GM12874 (cell line): ENCODE results near the gene APOE.

Experiments used
- TF ChIP-seq, protein P1 (sequence below): IDR thresholded peaks from 2 replicates; pipeline ENCODE4 v1.5.1; 2011; ENCODE audit warnings: low read depth, mild to moderate bottlenecking, control low read depth, low read length, moderate library complexity; ENCODE audit not compliant: insufficient read depth

The APOE gene

GRCh38 chr19:44948763-44949374 lies 43.3 kb downstream of the APOE start:
- TF ChIP-seq, protein P1, sequence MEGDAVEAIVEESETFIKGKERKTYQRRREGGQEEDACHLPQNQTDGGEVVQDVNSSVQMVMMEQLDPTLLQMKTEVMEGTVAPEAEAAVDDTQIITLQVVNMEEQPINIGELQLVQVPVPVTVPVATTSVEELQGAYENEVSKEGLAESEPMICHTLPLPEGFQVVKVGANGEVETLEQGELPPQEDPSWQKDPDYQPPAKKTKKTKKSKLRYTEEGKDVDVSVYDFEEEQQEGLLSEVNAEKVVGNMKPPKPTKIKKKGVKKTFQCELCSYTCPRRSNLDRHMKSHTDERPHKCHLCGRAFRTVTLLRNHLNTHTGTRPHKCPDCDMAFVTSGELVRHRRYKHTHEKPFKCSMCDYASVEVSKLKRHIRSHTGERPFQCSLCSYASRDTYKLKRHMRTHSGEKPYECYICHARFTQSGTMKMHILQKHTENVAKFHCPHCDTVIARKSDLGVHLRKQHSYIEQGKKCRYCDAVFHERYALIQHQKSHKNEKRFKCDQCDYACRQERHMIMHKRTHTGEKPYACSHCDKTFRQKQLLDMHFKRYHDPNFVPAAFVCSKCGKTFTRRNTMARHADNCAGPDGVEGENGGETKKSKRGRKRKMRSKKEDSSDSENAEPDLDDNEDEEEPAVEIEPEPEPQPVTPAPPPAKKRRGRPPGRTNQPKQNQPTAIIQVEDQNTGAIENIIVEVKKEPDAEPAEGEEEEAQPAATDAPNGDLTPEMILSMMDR, result no peak

DNA sequence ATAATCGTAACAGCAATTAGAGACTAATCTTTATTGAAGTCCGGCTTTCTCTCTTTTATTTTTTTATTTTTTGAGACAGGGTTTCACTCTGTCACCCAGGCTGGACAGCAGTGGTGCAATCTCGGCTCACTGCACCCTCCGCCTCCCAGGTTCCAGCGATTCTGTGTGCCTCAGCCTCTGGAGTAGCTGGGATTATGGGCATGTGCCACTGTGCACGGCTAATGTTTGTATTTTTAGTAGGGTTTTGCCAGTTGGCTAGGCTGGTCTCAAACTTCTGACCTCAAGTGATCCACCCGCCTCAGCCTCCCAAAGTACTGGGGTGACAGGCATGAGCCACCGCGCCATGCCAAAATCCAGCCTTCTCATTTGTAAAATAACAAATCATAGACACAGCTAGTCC lies 44.0 kb downstream of the APOE start:
- TF ChIP-seq, protein P1, result no peak

GRCh38 chr19:44951179-44952159 lies 45.9 kb downstream of the APOE start:
- TF ChIP-seq, protein P1, result peak; percentile 75

GRCh38 chr19:44954278-44954648 lies 48.7 kb downstream of the APOE start:
- TF ChIP-seq, protein P1, result no peak

DNA sequence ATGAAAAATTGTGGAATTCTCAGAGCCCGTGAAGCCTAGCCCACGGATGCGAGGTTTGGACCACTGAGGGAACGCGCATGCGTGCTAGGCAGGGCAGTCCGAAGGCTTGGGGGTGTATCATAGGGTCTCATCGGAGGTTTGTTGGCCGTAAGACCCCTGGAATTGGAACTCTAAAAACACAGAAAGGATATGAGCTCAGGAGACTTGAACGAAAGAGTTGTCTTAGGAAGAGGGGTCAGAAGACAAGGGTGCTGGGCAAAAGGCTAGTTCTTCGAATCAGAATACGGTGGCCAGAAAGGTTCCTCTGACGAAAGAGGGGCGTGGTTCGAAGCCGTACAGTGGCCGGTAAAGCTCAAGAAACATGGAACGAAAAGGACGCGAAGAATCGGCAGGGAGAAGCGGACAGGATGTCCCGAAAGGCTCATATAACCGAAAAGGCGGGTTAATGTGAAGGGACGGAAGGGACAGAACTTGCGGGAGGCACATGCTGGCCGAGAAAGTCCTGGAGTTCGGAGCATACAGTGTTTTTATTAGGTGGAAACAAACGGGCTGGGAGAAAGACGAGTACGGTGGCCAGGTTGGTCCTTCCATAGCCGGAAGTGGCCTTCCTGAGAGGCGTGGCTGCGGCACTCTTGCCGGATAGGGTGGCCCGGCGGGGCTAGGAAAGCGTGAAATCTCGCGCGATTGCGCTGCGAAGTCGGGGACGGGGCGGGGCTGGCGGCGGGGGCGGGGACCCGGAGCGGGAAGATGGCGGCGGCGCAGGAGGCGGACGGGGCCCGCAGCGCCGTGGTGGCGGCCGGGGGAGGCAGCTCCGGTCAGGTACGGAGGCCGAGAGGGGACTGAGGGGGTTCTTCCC lies 49.3 kb downstream of the APOE start, which contains the start of gene CLPTM1:
TSS of gene CLPTM1 (plus strand) at position 732 of the 856 bp plus-strand sequence. CDS start at position 748, 16 bp downstream.
- TF ChIP-seq, protein P1, result no peak

DNA sequence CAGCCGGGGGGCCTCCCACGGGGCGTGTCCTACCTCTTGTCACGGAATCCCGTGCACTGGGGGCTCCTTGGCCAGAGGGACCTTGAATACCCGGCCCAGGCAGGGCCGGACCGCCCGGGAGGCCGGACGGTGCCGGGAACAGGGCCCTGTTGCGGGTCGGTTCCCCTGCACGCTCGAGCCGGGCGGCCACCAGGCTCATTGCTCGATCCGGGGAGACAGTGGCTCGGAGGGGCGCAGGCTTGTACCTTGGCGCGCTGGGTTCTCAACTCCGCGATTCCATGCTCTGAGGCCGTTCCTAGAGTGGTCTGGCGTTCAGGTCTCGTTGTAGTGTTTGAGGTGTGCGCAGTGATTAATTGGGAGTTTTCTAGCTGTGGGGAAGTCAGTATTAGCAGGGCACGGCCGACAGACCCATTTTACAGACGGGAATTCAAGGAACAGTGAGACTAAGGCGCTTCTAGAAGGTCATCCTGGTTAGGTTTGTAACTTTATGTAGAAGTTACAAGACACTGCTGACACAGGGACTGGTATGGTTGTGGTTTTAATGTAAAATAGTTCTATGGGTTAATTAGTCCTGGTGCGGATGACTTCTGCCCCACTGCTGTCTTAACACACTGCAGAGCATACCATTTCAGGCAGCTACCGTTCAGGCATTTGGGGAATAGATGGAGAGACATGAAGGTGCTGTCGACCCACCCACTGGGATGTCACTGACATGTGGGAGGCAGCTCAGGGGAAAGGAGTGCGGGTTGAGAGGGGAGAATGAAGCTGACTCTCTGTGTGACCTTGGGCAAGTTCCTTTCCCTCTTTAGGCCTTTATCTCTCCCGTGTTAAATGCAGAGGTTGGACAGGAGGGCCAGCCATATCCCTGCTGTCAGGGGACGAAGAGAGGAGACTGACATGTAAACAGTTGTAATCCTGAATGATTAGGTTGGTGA lies 50.2 kb downstream of the APOE start:
- TF ChIP-seq, protein P1, result no peak
